ENCODE measurements around the gene TNS3. TPM values are rescaled to one million over a fixed set of nuclear protein-coding genes. Genes with fewer than 3 reads are reported as not detected.

TNS3 gene
- total and polyA plus RNA-seq, 10 of the 15 experiments (the other 5 are each of a cell fraction or from before 2014, with no cell fraction given) = 0.27 to 2.7 (median 0.79) TPM

DNA sequence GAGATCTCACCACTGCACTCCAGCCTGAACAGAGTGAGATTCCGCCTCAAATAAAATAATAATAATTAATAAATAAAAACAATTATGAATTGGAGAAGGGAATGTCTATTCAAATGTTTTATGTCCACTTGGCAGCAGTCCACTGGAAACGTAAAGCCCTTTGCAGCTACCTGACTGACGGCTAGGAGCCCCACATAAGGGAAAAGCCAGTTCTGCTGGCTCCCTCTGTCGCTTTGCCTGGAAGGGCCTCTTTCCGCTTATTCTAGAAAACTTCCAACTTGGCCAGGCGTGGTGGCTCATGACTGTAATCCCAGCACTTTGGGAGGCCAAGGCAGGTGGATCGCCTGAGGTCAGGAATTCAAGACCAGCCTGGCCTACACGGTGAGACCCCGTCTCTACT lies 6.1 kb upstream of the TNS3 start (continued):
- TF ChIP-seq, protein P1, sequence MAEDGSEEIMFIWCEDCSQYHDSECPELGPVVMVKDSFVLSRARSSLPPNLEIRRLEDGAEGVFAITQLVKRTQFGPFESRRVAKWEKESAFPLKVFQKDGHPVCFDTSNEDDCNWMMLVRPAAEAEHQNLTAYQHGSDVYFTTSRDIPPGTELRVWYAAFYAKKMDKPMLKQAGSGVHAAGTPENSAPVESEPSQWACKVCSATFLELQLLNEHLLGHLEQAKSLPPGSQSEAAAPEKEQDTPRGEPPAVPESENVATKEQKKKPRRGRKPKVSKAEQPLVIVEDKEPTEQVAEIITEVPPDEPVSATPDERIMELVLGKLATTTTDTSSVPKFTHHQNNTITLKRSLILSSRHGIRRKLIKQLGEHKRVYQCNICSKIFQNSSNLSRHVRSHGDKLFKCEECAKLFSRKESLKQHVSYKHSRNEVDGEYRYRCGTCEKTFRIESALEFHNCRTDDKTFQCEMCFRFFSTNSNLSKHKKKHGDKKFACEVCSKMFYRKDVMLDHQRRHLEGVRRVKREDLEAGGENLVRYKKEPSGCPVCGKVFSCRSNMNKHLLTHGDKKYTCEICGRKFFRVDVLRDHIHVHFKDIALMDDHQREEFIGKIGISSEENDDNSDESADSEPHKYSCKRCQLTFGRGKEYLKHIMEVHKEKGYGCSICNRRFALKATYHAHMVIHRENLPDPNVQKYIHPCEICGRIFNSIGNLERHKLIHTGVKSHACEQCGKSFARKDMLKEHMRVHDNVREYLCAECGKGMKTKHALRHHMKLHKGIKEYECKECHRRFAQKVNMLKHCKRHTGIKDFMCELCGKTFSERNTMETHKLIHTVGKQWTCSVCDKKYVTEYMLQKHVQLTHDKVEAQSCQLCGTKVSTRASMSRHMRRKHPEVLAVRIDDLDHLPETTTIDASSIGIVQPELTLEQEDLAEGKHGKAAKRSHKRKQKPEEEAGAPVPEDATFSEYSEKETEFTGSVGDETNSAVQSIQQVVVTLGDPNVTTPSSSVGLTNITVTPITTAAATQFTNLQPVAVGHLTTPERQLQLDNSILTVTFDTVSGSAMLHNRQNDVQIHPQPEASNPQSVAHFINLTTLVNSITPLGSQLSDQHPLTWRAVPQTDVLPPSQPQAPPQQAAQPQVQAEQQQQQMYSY (CRISPR knock-in tag; IDR thresholded peaks at IDR 0.05) = no peak
- TF ChIP-seq RB1 (IDR thresholded peaks at IDR 0.05; ENCODE audit: borderline replicate concordance) (no peak), SMAD1 (IDR thresholded peaks at IDR 0.05; ENCODE audit: low read depth, partially characterized antibody) (no peak), BMI1 (IDR thresholded peaks at IDR 0.05; ENCODE audit: borderline replicate concordance) (no peak)

DNA sequence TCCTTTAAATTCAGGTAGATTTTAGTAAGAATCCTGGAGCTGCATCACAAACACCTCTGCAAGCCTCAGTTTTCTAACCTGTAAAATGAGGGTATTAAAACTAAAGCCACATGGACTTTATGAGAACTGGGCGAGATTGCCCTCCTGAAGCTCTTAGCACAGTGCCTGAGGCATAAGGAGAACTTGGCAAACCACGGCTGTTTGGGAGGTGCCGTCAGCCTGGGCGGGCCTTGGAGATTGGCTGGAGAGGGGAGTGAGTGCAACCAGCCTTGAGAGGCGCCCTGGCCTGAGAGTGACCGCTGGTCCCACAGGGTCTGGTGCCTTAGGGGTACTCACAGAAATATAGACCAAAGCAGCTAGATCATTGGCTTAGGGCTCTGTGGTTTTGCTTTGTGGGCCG lies 5.4 kb upstream of the TNS3 start:
- in situ Hi-C loops (cut with MboI) (no loop called here), intact Hi-C loops (cut with micrococcal nuclease; ENCODE audit: unreplicated experiment) (no loop called here)
- no peak for TF ChIP-seq ZNF384 (IDR thresholded peaks at IDR 0.05; ENCODE audit: borderline replicate concordance, low read depth, low read length)
- no peak for TF ChIP-seq TCF12 (IDR thresholded peaks at IDR 0.05; ENCODE audit: low read depth, low read length)
- TF ChIP-seq ZNF207 (IDR thresholded peaks at IDR 0.05; ENCODE audit: borderline replicate concordance) = no peak
- TF ChIP-seq ASH2L (IDR thresholded peaks at IDR 0.05; ENCODE audit: borderline replicate concordance, low read depth) = no peak
- no peak for TF ChIP-seq SIX5 (IDR thresholded peaks at IDR 0.05; ENCODE audit: low read depth, low read length, severe bottlenecking)
- no peak for TF ChIP-seq ZSCAN29 (IDR thresholded peaks at IDR 0.05)
- no peak for TF ChIP-seq CREM (IDR thresholded peaks at IDR 0.05; ENCODE audit: low read depth)
- Histone ChIP-seq H3K27me3 (replicated peaks in 1 of 2; ENCODE audit: control insufficient read depth in 2 of 2, insufficient read depth in 2 of 2, low read length in 1 of 2) (peaks cover 3 to 18% of the 10 kb centered on the region in 2 experiments), H3K36me3 (ENCODE audit: control insufficient read depth in 2 of 2, insufficient read depth in 2 of 2, low read length in 1 of 2) (no peaks in the 10 kb centered on the region), H3K4me3 (no peak overlapping the region), H3K79me2 (ENCODE audit: control insufficient read depth, insufficient read depth, low read length) (no peaks in the 10 kb centered on the region), H2AFZ (ENCODE audit: control insufficient read depth, low read depth, low read length) (no peak overlapping the region), H3K9ac (ENCODE audit: control insufficient read depth, insufficient read depth, low read length) (no peak overlapping the region), H3K9me3 (replicated peaks; ENCODE audit: control insufficient read depth, insufficient read depth, low read length) (no peaks in the 10 kb centered on the region), H4K20me1 (ENCODE audit: control insufficient read depth, insufficient read depth) (no peaks in the 10 kb centered on the region), H3K4me1 (ENCODE audit: control insufficient read depth, insufficient read depth, low read length) (no peaks in the 10 kb centered on the region), H3K27ac (ENCODE audit: control insufficient read depth, insufficient read depth) (no peak overlapping the region), H3K4me2 (ENCODE audit: control insufficient read depth, insufficient read depth) (no peak overlapping the region)
- BruUV-seq (replicated peaks) = no TSS peak
- 64% methylated on average over 7 of the region's 7 CpGs for WGBS (ENCODE audit: insufficient coverage, insufficient replicate concordance, low lambda C conversion rate, missing lambda C conversion rate)
- POLR2A ChIA-PET = no interaction called here
- no peak for FAIRE-seq
- DNase-seq (ENCODE audit: low read depth, low spot score) = no peak
- no peak for ATAC-seq
- RAD21 ChIA-PET (ENCODE audit: unreplicated experiment) = no interaction called here
- SMC1A ChIA-PET (ENCODE audit: uncharacterized antibody, unreplicated experiment) = interaction anchor here (1.9 kb wide), 1 partner anchor 13 kb away, joined by 4 read pairs; no protein-coding TSS in a partner anchor
- CTCF ChIA-PET = no interaction called here

Measured in GM12878 (cell line).